PC-9 (cell line): Measurements from ENCODE around the gene SIDT1.

Source experiments
- EZH2 ChIP-seq: fragments of 200-600 bp; sonication (generic); IDR thresholded peaks from 2 replicates; pipeline ENCODE4 v1.8.0; 2017; ENCODE audit warnings: antibody characterized with exemption, low read depth
- TF ChIP-seq, protein P1 (sequence below): fragments of 200-600 bp; sonication (generic); conservative IDR thresholded peaks from 2 replicates; pipeline ENCODE4 v1.6.1; 2017; ENCODE audit warnings: mixed run types, antibody characterized with exemption, mild to moderate bottlenecking, moderate library complexity

DNA sequence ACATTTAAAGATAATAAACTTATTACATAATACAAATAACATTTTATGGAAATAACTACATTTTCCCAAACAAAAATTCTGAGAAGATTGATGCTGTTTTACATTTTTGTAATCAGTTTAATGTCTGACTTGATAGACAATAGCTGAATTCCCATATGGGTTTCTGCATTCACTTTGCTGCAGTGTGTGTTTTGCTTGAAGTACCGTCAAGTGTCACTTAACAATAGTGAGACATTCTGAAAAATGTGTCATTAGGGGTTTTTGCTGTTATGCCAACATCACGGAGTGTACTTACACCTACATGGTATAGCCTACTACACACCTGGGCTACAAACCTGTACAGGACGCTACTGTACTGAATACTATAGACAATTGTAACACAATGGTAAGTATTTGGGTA is 106.6 kb downstream of the SIDT1 start:
- TF ChIP-seq EZH2: no peak
- TF ChIP-seq, protein P1, sequence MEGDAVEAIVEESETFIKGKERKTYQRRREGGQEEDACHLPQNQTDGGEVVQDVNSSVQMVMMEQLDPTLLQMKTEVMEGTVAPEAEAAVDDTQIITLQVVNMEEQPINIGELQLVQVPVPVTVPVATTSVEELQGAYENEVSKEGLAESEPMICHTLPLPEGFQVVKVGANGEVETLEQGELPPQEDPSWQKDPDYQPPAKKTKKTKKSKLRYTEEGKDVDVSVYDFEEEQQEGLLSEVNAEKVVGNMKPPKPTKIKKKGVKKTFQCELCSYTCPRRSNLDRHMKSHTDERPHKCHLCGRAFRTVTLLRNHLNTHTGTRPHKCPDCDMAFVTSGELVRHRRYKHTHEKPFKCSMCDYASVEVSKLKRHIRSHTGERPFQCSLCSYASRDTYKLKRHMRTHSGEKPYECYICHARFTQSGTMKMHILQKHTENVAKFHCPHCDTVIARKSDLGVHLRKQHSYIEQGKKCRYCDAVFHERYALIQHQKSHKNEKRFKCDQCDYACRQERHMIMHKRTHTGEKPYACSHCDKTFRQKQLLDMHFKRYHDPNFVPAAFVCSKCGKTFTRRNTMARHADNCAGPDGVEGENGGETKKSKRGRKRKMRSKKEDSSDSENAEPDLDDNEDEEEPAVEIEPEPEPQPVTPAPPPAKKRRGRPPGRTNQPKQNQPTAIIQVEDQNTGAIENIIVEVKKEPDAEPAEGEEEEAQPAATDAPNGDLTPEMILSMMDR: no peak
